HUES64 (cell line): ENCODE results near the gene KIF25.
A peak's percentile ranks its signal among the peaks of the same experiment; 100 is the strongest.

ENCODE experiments used
- H3K27ac ChIP-seq: 2 replicates; pipeline ENCODE4 v1.7.0; 2013; ENCODE audit warnings: low read depth, low read length, inconsistent platforms
- H3K27me3 ChIP-seq: 2 replicates; pipeline ENCODE4 v1.6.1; 2013; ENCODE audit warnings: mild to moderate bottlenecking, low read length; ENCODE audit not compliant: insufficient read depth
- H3K36me3 ChIP-seq: 2 replicates; pipeline ENCODE4 v1.6.1; 2013; ENCODE audit warnings: mild to moderate bottlenecking, low read length; ENCODE audit not compliant: insufficient read depth
- H3K4me1 ChIP-seq: 2 replicates; pipeline ENCODE4 v1.6.1; 2013; ENCODE audit warnings: mild to moderate bottlenecking, low read length, moderate library complexity; ENCODE audit not compliant: insufficient read depth
- H3K4me3 ChIP-seq: 2 replicates; pipeline ENCODE4 v1.5.1; 2013; ENCODE audit warnings: mild to moderate bottlenecking, low read length, moderate library complexity
- H3K9ac ChIP-seq: 2 replicates; pipeline ENCODE4 v1.6.1; 2013; ENCODE audit warnings: mild to moderate bottlenecking, low read depth, low read length
- H3K9me3 ChIP-seq: 2 replicates; pipeline ENCODE4 v1.6.1; 2013; ENCODE audit warnings: low read depth, low read length; ENCODE audit not compliant: insufficient read depth
- WGBS: fragments of 150-250, 120-280 bp; methylation state at CpG from one replicate; pipeline ENCODE4 v1.1.7; 2013; ENCODE audit warnings: missing lambda C conversion rate; 5-methylcytosine and 5-hydroxymethylcytosine counted together

KIF25 gene

GRCh38 chr6:168032005-168032760, 34.7 kb downstream of the KIF25 start:
- no peak overlapping the region for H3K4me3 ChIP-seq
- no peak overlapping the region; the same call in 1 of the 2 replicates for H3K27ac ChIP-seq
- H3K36me3 ChIP-seq = no peaks in the 10 kb centered on the region
- peaks cover 21% of the 10 kb centered on the region for H3K4me1 ChIP-seq
- H3K9ac ChIP-seq = no peak overlapping the region
- peaks cover 15% of the 10 kb centered on the region for H3K27me3 ChIP-seq
- 77% methylated on average over 11 of the region's 12 CpGs for WGBS
- no peaks in the 10 kb centered on the region for H3K9me3 ChIP-seq

DNA sequence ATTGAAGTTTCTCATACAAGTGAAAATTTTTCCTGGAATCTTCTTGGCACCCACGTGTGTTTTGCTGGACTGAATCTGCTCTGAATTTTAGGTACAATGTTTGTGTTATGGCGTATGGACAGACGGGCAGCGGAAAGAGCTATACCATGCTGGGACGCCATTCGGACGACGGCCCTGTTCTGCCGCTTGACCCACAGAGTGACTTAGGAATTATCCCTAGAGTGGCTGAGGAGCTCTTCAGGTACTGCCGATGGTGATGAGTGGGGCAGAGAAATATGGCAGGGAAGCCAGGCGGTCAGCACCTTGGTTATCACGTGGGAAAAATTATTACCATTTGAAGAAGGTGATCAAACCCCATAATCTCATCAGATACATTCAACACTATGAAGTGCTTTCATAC, 36.3 kb downstream of the KIF25 start:
- Histone ChIP-seq H3K27ac (no peak overlapping the region), H3K27me3 (peaks cover 15% of the 10 kb centered on the region), H3K4me3 (no peak overlapping the region), H3K9me3 (peaks cover 11% of the 10 kb centered on the region), H3K36me3 (no peaks in the 10 kb centered on the region), H3K9ac (no peak overlapping the region), H3K4me1 (peaks cover 21% of the 10 kb centered on the region)
- WGBS = 96% methylated on average over 12 of the region's 12 CpGs

- no peak overlapping the region for H3K9ac ChIP-seq
- H3K9me3 ChIP-seq = peaks cover 19% of the 10 kb centered on the region
- H3K4me1 ChIP-seq = peaks cover 21% of the 10 kb centered on the region
- peak overlapping the region; percentile 72; the same call in 1 of the 2 replicates for H3K27ac ChIP-seq
- peaks cover 15% of the 10 kb centered on the region for H3K27me3 ChIP-seq
- WGBS = 56% methylated on average over 18 of the region's 18 CpGs
- no peak overlapping the region for H3K4me3 ChIP-seq
- no peaks in the 10 kb centered on the region for H3K36me3 ChIP-seq
Observed at GRCh38 chr6:168034537-168034936, 37.1 kb downstream of the KIF25 start.

DNA sequence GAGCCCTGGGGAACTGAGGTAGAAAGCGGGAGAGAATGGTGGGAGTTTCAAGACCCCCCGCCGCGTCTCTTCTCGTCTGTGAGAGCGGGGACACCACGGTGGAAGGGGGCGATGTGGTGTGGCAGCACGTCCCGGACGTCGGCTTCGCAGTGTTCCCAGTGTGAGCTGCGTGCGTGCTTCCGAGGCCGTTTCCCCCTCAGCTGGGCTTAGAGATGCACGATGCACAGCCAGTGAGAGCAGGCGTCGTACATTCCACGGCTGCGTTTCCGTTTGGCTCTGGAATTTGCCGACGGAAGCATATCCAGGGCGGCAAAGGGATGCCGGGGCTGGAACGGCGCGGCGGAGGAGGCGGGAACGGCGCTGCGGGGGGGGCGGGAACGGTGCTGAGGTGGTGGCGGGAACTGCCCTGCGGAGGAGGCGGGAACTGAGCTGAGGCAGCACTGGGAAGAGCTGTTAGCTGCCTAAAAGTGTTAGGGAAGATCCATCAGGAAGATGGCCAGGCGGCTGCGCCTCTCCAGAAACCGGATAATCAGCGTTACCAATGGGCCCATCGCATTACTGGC, 37.7 kb downstream of the KIF25 start:
- Histone ChIP-seq H3K4me3 (peak overlapping the region; percentile 55), H3K9me3 (peaks cover 25% of the 10 kb centered on the region), H3K9ac (peak overlapping the region; percentile 62), H3K4me1 (peaks cover 21% of the 10 kb centered on the region), H3K27me3 (peaks cover 15% of the 10 kb centered on the region), H3K36me3 (no peaks in the 10 kb centered on the region), H3K27ac (peak overlapping the region; percentile 72; the same call in 1 of the 2 replicates)
- WGBS = 3% methylated on average over 44 of the region's 45 CpGs

DNA sequence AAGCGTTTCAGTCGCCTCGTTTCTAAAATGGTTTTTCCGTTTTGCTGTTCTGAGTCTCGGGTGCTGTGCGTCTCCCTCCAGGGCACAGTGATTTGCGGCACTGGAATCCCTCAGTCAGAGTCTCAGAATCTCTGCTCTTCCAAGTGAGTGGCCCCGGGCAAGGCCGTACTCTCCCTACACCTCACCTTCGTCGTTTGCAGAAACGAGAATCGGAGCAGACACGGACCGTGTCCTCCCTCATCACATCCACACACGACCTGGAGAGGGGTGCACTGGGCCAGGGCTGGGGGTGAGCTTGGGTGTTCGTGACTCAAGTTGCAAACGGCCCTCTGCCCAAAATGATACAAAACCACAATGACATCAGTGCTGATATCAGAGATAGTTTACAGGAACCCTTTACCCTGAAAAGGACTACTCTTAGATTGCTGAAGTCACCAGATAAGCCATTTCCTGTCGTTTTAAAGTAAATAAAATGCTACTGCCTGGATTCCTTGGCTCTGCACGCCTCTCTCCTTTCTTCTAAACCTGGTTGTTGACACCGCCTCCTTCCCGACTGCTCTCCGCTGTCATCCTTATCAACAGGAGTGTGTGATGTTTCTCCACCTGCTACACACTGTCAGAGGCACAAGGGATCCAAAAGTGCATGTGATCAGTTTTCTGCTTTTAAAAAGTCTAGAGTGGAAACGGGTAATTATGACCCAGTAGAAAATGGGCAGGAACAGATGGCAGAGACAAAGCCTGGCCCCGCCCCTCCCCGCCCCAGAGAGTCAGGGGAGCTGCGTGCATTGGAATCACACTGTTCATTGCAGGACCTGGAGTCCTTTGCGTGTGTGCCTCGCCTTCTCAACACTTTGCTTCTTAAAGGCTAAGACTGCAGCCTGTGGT, 38.4 kb downstream of the KIF25 start:
- Histone ChIP-seq H3K27me3 (peaks cover 15% of the 10 kb centered on the region), H3K4me1 (peaks cover 16% of the 10 kb centered on the region), H3K36me3 (no peaks in the 10 kb centered on the region), H3K4me3 (peak overlapping the region; percentile 55), H3K9ac (peak overlapping the region; percentile 62), H3K27ac (0 out of 2 replicates have a peak overlapping the region, but pooled peaks have one; percentile 9), H3K9me3 (peaks cover 32% of the 10 kb centered on the region)
- WGBS = 18% methylated on average over 28 of the region's 29 CpGs

GRCh38 chr6:168037242-168037641, 39.8 kb downstream of the KIF25 start:
- Histone ChIP-seq H3K4me3 (no peak overlapping the region), H3K27me3 (peaks cover 15% of the 10 kb centered on the region), H3K9ac (no peak overlapping the region), H3K27ac (no peak overlapping the region), H3K36me3 (no peaks in the 10 kb centered on the region), H3K9me3 (peaks cover 35% of the 10 kb centered on the region), H3K4me1 (peaks cover 8% of the 10 kb centered on the region)
- WGBS = 78% methylated on average over 6 of the region's 6 CpGs

GRCh38 chr6:168037856-168038255, 40.4 kb downstream of the KIF25 start:
- H3K27ac ChIP-seq = no peak overlapping the region
- 95% methylated on average over 5 of the region's 5 CpGs for WGBS
- H3K36me3 ChIP-seq = no peaks in the 10 kb centered on the region
- peaks cover 35% of the 10 kb centered on the region for H3K9me3 ChIP-seq
- H3K4me1 ChIP-seq = peaks cover 7% of the 10 kb centered on the region
- H3K27me3 ChIP-seq = peaks cover 15% of the 10 kb centered on the region
- H3K4me3 ChIP-seq = no peak overlapping the region
- no peak overlapping the region for H3K9ac ChIP-seq

DNA sequence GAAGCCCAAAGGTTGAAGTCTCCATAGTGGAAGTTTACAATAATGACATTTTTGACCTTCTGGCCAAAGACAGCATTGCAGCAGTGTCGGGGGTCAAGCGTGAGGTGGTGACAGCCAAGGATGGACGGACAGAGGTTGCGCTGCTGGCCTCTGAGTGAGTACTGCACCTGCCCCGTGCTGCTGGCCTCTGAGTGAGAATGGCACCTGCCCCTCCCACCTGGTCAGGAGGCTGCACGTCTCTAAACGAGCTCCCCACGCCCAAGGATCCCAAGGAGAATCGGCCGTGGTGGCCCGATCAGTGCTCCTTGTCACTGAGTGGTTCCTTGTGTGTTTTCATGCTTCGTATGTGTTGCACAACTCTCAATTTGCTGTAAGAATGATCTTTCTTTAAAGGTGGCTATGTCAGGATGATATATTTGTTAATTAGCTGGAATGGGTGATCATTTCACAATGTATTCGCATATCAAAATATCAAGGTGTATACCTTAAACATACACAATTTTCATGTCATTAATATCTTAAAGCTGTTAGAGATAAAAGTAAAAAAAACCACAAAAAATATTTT, 41.2 kb downstream of the KIF25 start:
- peaks cover 15% of the 10 kb centered on the region for H3K27me3 ChIP-seq
- H3K4me1 ChIP-seq = peaks cover 7% of the 10 kb centered on the region
- WGBS = 95% methylated on average over 12 of the region's 13 CpGs
- no peak overlapping the region for H3K27ac ChIP-seq
- H3K4me3 ChIP-seq = no peak overlapping the region
- no peak overlapping the region for H3K9ac ChIP-seq
- peaks cover 35% of the 10 kb centered on the region for H3K9me3 ChIP-seq
- no peaks in the 10 kb centered on the region for H3K36me3 ChIP-seq

DNA sequence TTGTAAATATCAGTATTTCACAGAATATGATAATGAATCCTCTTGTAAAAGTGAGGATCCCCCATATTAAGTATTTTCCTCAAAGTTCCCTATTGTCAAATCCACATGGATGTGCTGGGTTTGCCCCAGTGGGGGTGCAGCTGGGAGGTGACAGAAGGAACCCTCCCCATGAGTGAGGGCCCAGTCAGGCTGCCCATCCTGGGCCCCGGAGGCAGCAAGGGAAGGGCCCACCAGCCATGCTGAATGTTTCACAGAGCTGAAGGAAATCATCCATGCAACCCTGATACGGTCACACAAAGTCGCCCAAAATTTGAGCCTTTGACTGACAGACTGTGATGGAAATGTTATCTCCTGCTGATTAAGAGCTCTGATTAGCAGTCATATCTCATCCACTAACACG, 41.8 kb downstream of the KIF25 start:
- Histone ChIP-seq H3K27ac (no peak overlapping the region), H3K36me3 (no peaks in the 10 kb centered on the region), H3K27me3 (peaks cover 15% of the 10 kb centered on the region), H3K4me1 (peaks cover 7% of the 10 kb centered on the region), H3K9me3 (peaks cover 35% of the 10 kb centered on the region), H3K4me3 (no peak overlapping the region), H3K9ac (no peak overlapping the region)
- 89% methylated on average over 3 of the region's 4 CpGs for WGBS

DNA sequence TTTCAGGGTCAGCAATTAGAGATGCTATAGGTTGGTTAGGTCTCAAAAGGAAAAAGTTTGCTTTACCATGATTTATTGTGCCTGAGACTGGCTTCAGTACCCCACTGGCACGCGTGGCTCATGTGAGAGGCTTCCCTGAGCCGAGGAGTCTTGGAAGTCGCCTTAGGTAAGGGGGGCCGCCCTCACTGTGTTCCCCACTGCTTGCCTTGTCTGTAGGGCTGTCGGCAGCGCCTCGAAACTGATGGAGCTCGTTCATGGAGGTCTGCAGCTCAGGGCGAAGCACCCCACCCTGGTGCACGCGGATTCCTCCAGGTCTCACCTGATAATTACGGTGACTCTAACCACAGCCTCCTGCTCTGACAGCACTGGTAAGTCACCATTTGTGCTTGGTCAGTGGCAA, 42.4 kb downstream of the KIF25 start:
- Histone ChIP-seq H3K27ac (no peak overlapping the region), H3K9ac (no peak overlapping the region), H3K9me3 (peaks cover 35% of the 10 kb centered on the region), H3K4me1 (peaks cover 7% of the 10 kb centered on the region), H3K27me3 (peaks cover 11% of the 10 kb centered on the region), H3K36me3 (no peaks in the 10 kb centered on the region), H3K4me3 (no peak overlapping the region)
- 87% methylated on average over 13 of the region's 13 CpGs for WGBS
